ENCODE results near the gene AMIGO2.

DNA sequence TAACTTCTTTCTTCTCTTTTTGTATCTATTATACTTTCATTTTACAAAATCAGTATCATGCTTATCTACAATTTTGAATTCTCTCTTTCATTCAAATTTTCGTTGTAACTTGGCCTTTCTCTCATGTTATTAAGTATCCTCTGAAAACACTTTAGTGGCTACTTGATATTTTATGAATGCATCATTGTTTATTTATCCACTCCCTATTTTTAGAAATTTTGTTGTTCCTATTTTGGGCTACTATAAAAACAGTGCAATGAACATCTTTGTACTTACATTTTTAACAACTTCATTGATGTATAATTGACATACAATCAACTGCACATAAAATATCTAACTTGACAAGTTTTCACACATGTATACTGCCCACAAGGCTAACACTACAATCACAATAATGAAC, 44.0 kb upstream of the AMIGO2 start:
- TF ChIP-seq GATA2 (IDR thresholded peaks at IDR 0.05; ENCODE audit: low read depth, low read length) (no peak), GATA3 (IDR thresholded peaks at IDR 0.05; ENCODE audit: low read depth, low read length) (no peak)
